ENCODE data around the gene RLBP1. TPM values are rescaled to one million over a fixed set of nuclear protein-coding genes. Genes with fewer than 3 reads are reported as not detected.

The RLBP1 gene
- total RNA-seq, 1 experiment from 2014 or later = not detected

GRCh38 chr15:89196241-89196640 lies 25.1 kb downstream of the RLBP1 start:
- no peak overlapping the region for H3K27ac Mint-ChIP-seq (ENCODE audit: unreplicated experiment)
- intact Hi-C loops (cut with micrococcal nuclease; ENCODE audit: unreplicated experiment) = no loop called here
- H3K4me1 ChIP-seq = no peaks in the 10 kb centered on the region
- H3K27me3 ChIP-seq (replicated peaks; ENCODE audit: control insufficient read depth, insufficient read depth, low read length) = no peaks in the 10 kb centered on the region
- H3K9me3 ChIP-seq = no peaks in the 10 kb centered on the region
- H3K4me3 Mint-ChIP-seq (ENCODE audit: unreplicated experiment) = no peak overlapping the region
- no peaks in the 10 kb centered on the region for H3K9me3 Mint-ChIP-seq (ENCODE audit: unreplicated experiment)
- peaks cover 19% of the 10 kb centered on the region for H3K36me3 Mint-ChIP-seq (ENCODE audit: insufficient read depth, unreplicated experiment)
- POLR2A ChIA-PET = interaction anchor here (0.6 kb wide), 1 partner anchor 135 kb away, joined by 12 read pairs; no protein-coding TSS in a partner anchor
- no peaks in the 10 kb centered on the region for H3K27me3 Mint-ChIP-seq (ENCODE audit: insufficient read depth, unreplicated experiment)
- DNase-seq = no peak
- BruUV-seq (replicated peaks) = no TSS peak
- peaks cover 1% of the 10 kb centered on the region for H3K36me3 ChIP-seq (ENCODE audit: control insufficient read depth, insufficient read depth, low read length)
- no peak for TF ChIP-seq CTCF (IDR thresholded peaks at IDR 0.05; ENCODE audit: insufficient read depth in 1 of 2, low read depth in 1 of 2, low read length in 1 of 2, severe bottlenecking in 1 of 2, unreplicated experiment in 1 of 2)
- H3K4me3 ChIP-seq (ENCODE audit: low read depth, low read length) = no peak overlapping the region
- CTCF ChIA-PET = interaction anchor here (0.6 to 1.8 kb wide), 2 partner anchors 10 to 63 kb away, joined by 3 to 8 read pairs; no protein-coding TSS in a partner anchor
- H3K4me1 Mint-ChIP-seq (ENCODE audit: low read depth, unreplicated experiment) = peaks cover 2% of the 10 kb centered on the region

- Histone ChIP-seq H3K4me1 (no peaks in the 10 kb centered on the region), H3K27me3 (replicated peaks; ENCODE audit: control insufficient read depth, insufficient read depth, low read length) (no peaks in the 10 kb centered on the region), H3K4me3 (ENCODE audit: low read depth, low read length) (no peak overlapping the region), H3K36me3 (ENCODE audit: control insufficient read depth, insufficient read depth, low read length) (peaks cover 1% of the 10 kb centered on the region), H3K9me3 (no peaks in the 10 kb centered on the region)
- no peak for DNase-seq
- ChIA-PET CTCF (interaction anchor here (0.6 to 1.8 kb wide), 3 partner anchors 11 to 62 kb away, joined by 3 to 8 read pairs (median 3); no protein-coding TSS in a partner anchor), POLR2A (interaction anchor here (0.6 kb wide), 1 partner anchor 135 kb away, joined by 12 read pairs; no protein-coding TSS in a partner anchor)
- H3K27me3 Mint-ChIP-seq (ENCODE audit: insufficient read depth, unreplicated experiment) = no peaks in the 10 kb centered on the region
- H3K9me3 Mint-ChIP-seq (ENCODE audit: unreplicated experiment) = no peaks in the 10 kb centered on the region
- no peak overlapping the region for H3K4me3 Mint-ChIP-seq (ENCODE audit: unreplicated experiment)
- no peak for TF ChIP-seq CTCF (IDR thresholded peaks at IDR 0.05; ENCODE audit: insufficient read depth in 1 of 2, low read depth in 1 of 2, low read length in 1 of 2, severe bottlenecking in 1 of 2, unreplicated experiment in 1 of 2)
- BruUV-seq (replicated peaks) = no TSS peak
- H3K4me1 Mint-ChIP-seq (ENCODE audit: low read depth, unreplicated experiment) = peaks cover 5% of the 10 kb centered on the region
- no peak overlapping the region for H3K27ac Mint-ChIP-seq (ENCODE audit: unreplicated experiment)
- intact Hi-C loops (cut with micrococcal nuclease; ENCODE audit: unreplicated experiment) = no loop called here
- peaks cover 21% of the 10 kb centered on the region for H3K36me3 Mint-ChIP-seq (ENCODE audit: insufficient read depth, unreplicated experiment)
These were observed 25.5 kb downstream of the RLBP1 start for GRCh38 chr15:89195836-89196235.

- Histone ChIP-seq H3K27me3 (replicated peaks; ENCODE audit: control insufficient read depth, insufficient read depth, low read length) (no peaks in the 10 kb centered on the region), H3K4me1 (no peaks in the 10 kb centered on the region), H3K9me3 (no peaks in the 10 kb centered on the region), H3K4me3 (ENCODE audit: low read depth, low read length) (no peak overlapping the region), H3K36me3 (ENCODE audit: control insufficient read depth, insufficient read depth, low read length) (peaks cover 5% of the 10 kb centered on the region)
- Mint-ChIP-seq H3K36me3 (ENCODE audit: insufficient read depth, unreplicated experiment) (peaks cover 24% of the 10 kb centered on the region), H3K4me3 (ENCODE audit: unreplicated experiment) (no peak overlapping the region), H3K27me3 (ENCODE audit: insufficient read depth, unreplicated experiment) (no peaks in the 10 kb centered on the region), H3K9me3 (ENCODE audit: unreplicated experiment) (no peaks in the 10 kb centered on the region), H3K27ac (ENCODE audit: unreplicated experiment) (no peak overlapping the region), H3K4me1 (ENCODE audit: low read depth, unreplicated experiment) (peaks cover 5% of the 10 kb centered on the region)
- TF ChIP-seq CTCF (IDR thresholded peaks at IDR 0.05; ENCODE audit: insufficient read depth in 1 of 2, low read depth in 1 of 2, low read length in 1 of 2, severe bottlenecking in 1 of 2, unreplicated experiment in 1 of 2) = no peak
- no TSS peak for BruUV-seq (replicated peaks)
- ChIA-PET POLR2A (interaction anchor here (0.6 kb wide), 1 partner anchor 91 kb away, joined by 9 read pairs; no protein-coding TSS in a partner anchor), CTCF (interaction anchor here (0.6 to 1.0 kb wide), 2 partner anchors 12 to 49 kb away, joined by 3 to 4 read pairs; partner anchors contain the start of gene FANCI)
- DNase-seq = no peak
- intact Hi-C loops (cut with micrococcal nuclease; ENCODE audit: unreplicated experiment) = no loop called here
These were observed 26.8 kb downstream of the RLBP1 start for GRCh38 chr15:89194608-89195007.

Data from Caco-2 (cell line).